GM18951 (cell line): ENCODE results near the gene SHROOM2.

ENCODE experiments used
- POLR2A ChIP-seq: IDR thresholded peaks from 4 replicates; pipeline ENCODE4 v1.6.1; 2011; ENCODE audit warnings: mild to moderate bottlenecking; ENCODE audit not compliant: insufficient read length, insufficient read depth; ENCODE audit errors: extremely low read depth
- in situ Hi-C: fragments of 300-500 bp; cut with MboI; formaldehyde crosslinking; loops from one replicate; pipeline ENCODE4 v1.12.0; 2022; ENCODE audit warnings: low sequenced_read_pairs, mixed read lengths, inconsistent platforms; ENCODE audit not compliant: unreplicated experiment

SHROOM2 gene

DNA sequence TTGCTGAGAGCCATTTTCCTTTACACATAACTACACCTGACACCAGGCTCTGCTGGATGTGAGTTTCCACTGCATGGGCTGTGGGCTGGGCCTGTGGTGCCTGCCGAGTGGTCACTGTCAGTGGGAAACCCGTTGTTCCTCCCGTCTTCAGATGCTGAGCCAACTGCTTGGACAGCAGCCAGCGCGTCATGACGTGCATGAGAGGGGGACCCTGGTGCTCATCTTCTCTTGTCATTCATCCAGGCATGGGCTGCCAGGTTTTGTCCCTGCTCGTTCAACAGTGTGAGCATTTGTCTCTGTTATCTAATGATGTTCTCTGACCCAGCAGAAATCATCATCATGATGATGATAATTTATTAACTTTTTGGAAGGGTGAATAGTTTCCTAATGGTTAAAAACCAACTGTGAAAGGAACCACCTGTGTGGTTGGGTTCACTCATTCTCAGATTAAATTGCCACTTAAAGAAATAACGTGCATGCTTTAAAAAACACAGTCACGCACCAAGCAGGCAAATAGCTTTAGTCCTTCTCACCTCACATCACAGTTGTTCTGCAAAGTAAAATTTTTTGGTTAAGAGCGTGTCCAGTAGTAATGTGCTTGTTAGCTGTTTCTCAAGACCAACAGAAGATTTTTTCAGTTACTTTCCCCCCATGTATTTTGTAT lies 161.0 kb downstream of the SHROOM2 start:
- no peak for TF ChIP-seq POLR2A
- in situ Hi-C loops = no loop called here

DNA sequence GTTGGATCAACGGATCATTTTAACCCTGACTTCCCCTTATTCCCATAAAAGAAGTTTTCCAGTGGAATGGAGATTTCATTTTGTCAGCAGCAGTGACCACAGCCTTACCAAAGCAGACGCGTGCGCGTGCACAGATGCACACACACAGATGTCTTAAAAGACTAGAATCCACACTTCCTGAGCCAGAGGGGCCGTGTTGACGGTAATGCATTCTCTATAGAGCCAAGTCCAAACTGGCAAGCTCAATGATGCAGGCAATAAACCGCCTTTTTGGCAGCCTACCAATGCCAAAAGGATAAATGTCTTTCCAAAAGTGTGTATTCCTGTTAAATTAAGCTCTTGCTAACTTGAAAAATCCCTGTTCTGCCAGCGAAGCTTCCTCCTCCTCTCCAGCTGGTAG lies 162.2 kb downstream of the SHROOM2 start:
- in situ Hi-C loops = no loop called here
- TF ChIP-seq POLR2A = no peak

DNA sequence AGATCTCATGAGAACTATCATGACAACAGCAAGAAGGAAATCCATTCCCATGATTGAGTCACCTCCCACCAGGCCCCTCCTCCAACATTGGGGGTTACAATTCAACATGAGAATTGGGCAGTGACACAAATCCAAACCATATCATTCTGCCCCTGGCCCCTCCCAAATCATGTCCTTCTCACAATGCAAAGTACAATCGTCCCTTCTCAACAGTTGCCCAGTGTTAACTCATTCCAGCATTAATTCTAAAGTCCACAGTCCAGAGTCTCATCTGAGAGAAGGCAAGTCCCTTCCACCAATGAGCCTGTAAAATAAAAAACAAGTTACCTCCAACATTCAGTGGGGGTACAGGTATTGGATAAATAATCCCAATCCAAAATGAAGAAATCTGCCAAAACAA lies 166.1 kb downstream of the SHROOM2 start:
- in situ Hi-C loops = no loop called here
- TF ChIP-seq POLR2A = no peak

DNA sequence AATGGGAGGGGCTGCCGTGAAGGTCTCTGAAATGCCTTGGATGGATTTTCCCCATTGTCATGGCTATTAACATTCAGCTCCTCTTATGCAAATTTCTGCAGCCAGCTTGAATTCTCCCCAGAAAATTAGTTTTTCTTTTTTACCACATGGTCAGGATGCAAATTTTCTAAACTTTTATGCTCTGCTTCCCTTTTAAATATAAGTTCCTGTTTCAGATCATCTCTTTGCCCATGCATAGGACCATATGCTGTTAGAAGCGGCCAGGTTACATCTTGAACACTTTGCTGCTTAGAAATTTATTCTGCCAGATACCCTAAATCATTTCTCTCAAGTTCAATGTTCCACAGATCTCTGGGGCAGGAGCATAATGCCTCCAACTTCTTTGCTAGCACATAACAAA lies 167.2 kb downstream of the SHROOM2 start:
- TF ChIP-seq POLR2A = no peak
- in situ Hi-C loops = no loop called here

DNA sequence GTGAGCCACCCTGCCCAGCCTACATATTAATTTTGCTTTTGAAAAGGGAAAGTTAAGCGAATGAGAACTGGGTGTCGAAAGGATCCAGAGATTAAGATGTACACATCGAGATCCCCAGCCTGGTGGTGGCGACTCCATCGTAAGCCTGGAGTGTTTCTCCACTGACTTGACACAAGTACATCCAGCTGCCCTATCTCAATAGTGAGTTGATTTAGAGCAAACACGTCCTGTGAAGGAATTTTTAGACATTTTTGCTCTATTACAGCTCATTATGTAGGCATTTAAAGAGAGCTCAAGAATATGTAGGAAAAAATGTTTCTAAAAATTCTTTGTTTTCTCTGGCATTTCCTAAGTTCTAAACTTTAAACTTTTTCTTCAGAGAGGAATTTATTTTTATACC lies 169.3 kb downstream of the SHROOM2 start:
- TF ChIP-seq POLR2A = no peak
- in situ Hi-C loops = no loop called here

DNA sequence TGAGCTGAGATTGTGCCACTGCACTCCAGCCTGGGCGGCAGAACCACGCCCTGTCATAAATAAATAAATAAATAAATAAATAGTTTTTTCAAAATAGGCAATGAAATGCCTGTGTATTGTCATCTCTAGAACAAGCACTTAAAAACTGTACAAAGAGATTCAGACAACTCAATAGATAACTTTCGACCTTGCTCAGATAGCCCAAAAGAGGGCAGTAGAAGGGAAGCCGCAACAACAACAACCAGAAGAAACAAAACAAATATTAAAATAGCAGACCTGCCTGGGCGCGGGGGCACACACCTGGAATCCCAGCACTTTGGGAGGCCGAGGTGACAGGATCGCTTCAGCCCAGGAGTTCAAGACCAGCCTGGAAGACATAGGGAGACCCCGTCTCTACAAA lies 171.5 kb downstream of the SHROOM2 start:
- in situ Hi-C loops = no loop called here
- no peak for TF ChIP-seq POLR2A

DNA sequence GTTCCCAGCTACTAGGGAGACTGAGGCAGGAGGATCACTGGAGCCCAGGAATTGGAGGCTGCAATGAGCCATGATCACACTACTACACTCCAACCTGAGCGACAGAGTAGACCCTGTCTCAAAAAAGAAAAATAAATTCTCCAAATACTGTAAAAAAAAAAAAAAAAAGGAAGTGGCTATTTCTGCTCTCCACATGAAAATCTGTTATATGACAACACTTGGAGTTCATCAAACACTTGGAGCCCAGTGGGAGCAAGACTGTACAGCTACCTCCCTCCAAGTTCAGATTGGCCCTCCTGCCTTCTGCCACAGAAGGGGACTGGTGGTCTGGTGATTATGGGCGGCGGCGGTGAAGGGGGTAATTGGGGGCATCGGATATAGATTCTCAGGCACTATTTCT lies 172.0 kb downstream of the SHROOM2 start:
- TF ChIP-seq POLR2A = no peak
- in situ Hi-C loops = no loop called here

DNA sequence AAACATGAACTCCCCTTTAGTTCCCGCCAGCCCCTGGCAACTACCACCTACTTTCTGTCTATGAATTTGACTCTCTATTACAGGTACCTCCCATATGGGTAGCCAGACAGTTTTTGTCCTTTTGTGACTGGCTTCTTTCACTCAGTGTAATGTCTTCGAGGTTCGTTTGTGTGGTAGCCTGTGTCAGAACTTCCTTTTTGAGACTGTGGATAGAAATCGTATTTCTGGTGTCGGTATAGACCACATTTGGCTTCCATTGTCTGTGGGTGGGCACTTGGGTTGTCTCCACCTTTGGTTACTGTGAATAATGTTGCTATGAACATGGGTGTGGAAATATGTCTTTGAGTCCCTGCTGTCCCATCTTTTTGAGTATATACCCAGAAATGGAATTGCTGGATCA lies 175.5 kb downstream of the SHROOM2 start:
- in situ Hi-C loops = no loop called here
- no peak for TF ChIP-seq POLR2A

DNA sequence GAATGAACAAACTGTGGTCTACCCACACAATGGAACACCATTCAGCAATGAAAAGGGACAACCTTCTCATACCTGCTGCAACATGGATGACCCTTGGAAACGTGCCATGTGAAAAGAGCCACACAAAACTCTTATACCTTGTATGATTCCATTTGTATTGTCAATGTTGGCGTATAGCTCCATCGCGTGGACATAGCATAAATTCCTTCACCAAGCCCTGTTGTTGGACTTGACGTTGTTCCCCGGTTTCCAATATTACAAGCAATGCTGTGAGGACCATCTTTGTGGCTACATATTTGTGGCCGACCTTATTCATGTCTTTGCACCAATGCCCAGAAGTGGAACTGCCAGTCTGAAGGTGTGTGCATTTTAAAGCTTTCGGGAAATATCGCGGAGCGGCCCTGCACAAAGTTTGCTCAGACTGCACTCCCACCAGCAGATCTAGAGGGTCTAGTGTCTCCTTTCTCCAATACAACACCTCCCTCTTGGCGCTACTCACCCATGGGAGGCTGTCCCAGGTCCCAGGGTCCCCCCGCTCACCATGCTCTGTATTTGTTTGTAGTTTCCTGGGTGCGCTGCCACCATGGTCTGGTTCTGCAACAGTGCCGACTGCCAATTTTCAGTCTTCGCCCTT lies 180.7 kb downstream of the SHROOM2 start, which contains the start of gene CLDN34:
Gene CLDN34, plus strand, starts transcription at position 584 of the 634 bp plus-strand sequence. Its CDS starts 0 bp downstream, at position 584.
- no peak for TF ChIP-seq POLR2A
- in situ Hi-C loops = no loop called here

DNA sequence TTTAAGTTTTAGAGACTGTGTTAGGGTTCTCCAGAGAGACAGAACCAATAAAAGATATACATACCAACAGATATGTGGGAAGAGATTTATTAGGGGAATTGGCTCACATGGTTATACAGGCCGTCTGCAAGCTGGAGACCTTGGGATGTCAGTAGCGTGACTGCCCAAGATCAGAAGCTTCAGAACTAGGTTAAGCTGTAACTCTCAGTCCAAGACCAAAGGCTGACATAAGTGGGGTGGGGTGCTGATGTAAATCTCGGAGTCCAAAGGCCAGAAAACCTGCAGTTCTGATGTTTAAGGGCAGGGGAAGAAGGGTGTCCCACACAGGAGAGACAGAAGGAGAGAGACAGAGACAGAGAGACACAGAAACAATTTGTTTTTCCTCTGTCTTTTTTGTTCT lies 191.4 kb downstream of the SHROOM2 start:
- no peak for TF ChIP-seq POLR2A
- in situ Hi-C loops = no loop called here

DNA sequence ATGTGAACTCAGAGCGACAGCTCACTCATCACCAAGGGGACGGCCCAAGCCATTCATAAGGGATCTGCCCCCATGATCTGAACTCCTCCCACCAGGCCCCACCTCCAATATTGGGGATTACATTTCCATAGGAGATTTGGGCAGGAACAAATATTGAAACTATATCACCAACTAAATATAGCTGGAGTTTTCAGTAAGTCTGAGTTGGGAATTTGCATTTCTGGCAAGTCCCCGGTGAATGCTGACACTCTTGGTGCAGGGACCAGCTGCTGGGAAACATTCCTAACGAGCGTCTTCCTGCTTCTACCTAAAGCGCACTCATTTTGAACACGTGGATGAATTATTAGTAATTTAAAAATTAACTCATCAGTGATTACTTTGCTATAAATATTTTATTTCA lies 194.2 kb downstream of the SHROOM2 start:
- in situ Hi-C loops = no loop called here
- no peak for TF ChIP-seq POLR2A

DNA sequence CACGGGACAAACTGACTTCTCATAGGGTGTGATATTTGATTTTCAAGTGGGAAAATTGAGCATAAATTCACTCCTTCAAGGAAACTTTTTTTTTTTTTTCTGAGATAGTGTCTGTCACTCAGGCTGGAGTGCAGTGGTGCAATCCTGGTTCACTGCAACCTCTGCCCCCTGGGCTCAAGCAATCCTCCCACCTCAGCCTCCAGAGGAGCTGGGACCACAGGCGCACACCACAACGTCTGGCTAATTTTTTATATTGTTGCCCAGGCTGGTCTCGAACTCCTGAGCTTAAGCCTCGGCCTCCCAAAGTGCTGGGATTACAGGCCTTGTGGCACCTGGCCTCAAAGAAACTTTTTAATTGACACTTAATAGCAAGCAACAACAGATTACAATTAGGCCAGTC lies 194.7 kb downstream of the SHROOM2 start:
- in situ Hi-C loops = no loop called here
- TF ChIP-seq POLR2A = no peak

DNA sequence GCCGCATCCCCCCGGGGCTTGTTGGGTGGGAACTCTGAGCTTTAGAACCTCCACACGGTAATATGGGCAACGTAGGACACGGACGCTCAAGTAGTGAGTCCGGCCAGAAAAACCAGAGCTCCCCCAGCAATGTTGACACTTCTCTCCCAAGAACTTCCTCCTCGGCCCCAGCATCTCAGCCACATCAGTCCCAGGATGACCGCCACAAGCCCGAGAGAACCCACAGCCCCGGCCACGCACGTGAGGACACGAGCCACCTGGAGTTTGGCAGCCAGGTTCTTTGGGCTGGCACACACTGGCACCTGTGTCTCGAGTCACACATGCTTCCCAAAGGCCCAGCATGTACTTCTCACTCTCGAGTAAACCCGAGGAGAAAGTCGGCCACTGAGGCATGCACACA lies 197.2 kb downstream of the SHROOM2 start:
- in situ Hi-C loops = no loop called here
- TF ChIP-seq POLR2A = no peak

DNA sequence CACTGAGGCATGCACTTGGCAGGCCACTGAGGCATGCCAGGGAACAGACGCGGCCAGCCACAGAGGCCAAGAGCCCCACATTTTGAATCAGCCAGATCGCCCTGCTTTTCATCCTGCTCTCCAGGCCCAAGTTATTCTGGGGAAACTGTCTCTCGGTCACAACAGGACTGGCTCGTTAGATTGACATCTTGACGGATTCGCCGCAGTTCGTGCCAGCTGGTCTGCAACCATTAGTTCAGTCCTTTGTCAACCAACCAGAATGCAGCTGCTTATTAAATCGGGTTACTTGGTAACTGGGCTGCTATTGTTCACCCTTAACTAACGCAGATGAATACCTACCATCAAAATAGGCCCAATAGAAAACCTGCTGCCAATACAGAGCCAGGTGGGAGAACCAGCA lies 197.6 kb downstream of the SHROOM2 start:
- in situ Hi-C loops = no loop called here

More for the DNA sequence above, 197.6 kb downstream of the SHROOM2 start:
- TF ChIP-seq POLR2A = no peak
